ENCODE measurements around the gene AGR2. TPM values are rescaled to one million over a fixed set of nuclear protein-coding genes. Genes with fewer than 3 reads are reported as not detected.

Gene AGR2
- total RNA-seq, 1 donor from 2014 or later, result not detected

- H3K4me3 ChIP-seq (ENCODE audit: insufficient read depth, low read depth, low read length), result no peak overlapping the region
- H3K27ac Mint-ChIP-seq (ENCODE audit: unreplicated experiment), result no peak overlapping the region
Observed at GRCh38 chr7:16744518-16745250, 60.1 kb downstream of the AGR2 start.

DNA sequence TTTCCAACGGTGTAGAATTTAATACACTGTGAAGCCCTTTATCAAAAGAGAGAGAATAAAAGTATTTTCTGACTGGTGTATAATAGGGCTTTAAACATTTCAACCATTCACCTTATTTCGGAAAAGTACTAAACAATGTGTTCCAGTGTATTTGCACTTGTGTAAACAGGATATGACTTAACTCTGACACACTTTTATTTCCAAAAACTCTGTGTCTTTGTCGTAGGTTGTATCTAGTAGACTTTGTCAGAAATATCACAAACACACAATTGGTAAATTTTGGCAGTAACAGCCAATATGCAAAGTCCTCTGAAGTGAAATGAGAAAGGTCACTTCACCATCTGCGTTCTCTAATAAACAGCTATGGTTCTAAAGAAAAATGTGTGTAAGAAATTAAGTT lies 61.6 kb downstream of the AGR2 start:
- Histone ChIP-seq H4K20me1 (ENCODE audit: insufficient read depth, low read length) (no peaks in the 10 kb centered on the region), H3K79me2 (ENCODE audit: insufficient read depth, low read length) (no peaks in the 10 kb centered on the region), H3K36me3 (ENCODE audit: insufficient read depth, low read length) (no peaks in the 10 kb centered on the region), H3K9ac (ENCODE audit: low read length) (no peak overlapping the region), H3K27me3 (ENCODE audit: insufficient read depth, low read length) (no peaks in the 10 kb centered on the region), H2AFZ (ENCODE audit: low read depth, low read length) (no peak overlapping the region), H3K4me3 (ENCODE audit: insufficient read depth, low read depth, low read length) (no peak overlapping the region), H3K9me3 (ENCODE audit: insufficient read depth, low read depth, low read length) (no peaks in the 10 kb centered on the region), H3K27ac (ENCODE audit: low read depth, low read length) (no peak overlapping the region), H3K4me2 (ENCODE audit: low read length) (peak overlapping the region; percentile 55), H3K4me1 (ENCODE audit: insufficient read depth, low read length) (peaks cover 14% of the 10 kb centered on the region)
- TF ChIP-seq EZH2 (IDR thresholded peaks at IDR 0.05; ENCODE audit: insufficient read depth, low read length), result no peak
- TF ChIP-seq, protein P1, sequence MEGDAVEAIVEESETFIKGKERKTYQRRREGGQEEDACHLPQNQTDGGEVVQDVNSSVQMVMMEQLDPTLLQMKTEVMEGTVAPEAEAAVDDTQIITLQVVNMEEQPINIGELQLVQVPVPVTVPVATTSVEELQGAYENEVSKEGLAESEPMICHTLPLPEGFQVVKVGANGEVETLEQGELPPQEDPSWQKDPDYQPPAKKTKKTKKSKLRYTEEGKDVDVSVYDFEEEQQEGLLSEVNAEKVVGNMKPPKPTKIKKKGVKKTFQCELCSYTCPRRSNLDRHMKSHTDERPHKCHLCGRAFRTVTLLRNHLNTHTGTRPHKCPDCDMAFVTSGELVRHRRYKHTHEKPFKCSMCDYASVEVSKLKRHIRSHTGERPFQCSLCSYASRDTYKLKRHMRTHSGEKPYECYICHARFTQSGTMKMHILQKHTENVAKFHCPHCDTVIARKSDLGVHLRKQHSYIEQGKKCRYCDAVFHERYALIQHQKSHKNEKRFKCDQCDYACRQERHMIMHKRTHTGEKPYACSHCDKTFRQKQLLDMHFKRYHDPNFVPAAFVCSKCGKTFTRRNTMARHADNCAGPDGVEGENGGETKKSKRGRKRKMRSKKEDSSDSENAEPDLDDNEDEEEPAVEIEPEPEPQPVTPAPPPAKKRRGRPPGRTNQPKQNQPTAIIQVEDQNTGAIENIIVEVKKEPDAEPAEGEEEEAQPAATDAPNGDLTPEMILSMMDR (IDR thresholded peaks at IDR 0.05; ENCODE audit: insufficient read depth, low read depth, low read length), result no peak
- Mint-ChIP-seq H3K36me3 (ENCODE audit: low read depth, unreplicated experiment) (peaks cover 1% of the 10 kb centered on the region), H3K9me3 (ENCODE audit: unreplicated experiment) (no peaks in the 10 kb centered on the region), H3K4me3 (ENCODE audit: unreplicated experiment) (no peak overlapping the region), H3K27ac (ENCODE audit: unreplicated experiment) (no peak overlapping the region), H3K4me1 (ENCODE audit: low read depth, unreplicated experiment) (peaks cover 14% of the 10 kb centered on the region), H3K27me3 (ENCODE audit: low read depth, unreplicated experiment) (no peaks in the 10 kb centered on the region)
- FAIRE-seq, result peak; percentile 52
- peak; percentile 50 for DNase-seq (ENCODE audit: low read depth)

More at GRCh38 chr7:16744518-16745250, 60.1 kb downstream of the AGR2 start:
- Mint-ChIP-seq H3K36me3 (ENCODE audit: low read depth, unreplicated experiment) (no peaks in the 10 kb centered on the region), H3K4me3 (ENCODE audit: unreplicated experiment) (no peak overlapping the region), H3K9me3 (ENCODE audit: unreplicated experiment) (no peaks in the 10 kb centered on the region), H3K27me3 (ENCODE audit: low read depth, unreplicated experiment) (no peaks in the 10 kb centered on the region), H3K4me1 (ENCODE audit: low read depth, unreplicated experiment) (peaks cover 14% of the 10 kb centered on the region)
- no peak overlapping the region for H3K4me2 ChIP-seq (ENCODE audit: low read length)
- no peaks in the 10 kb centered on the region for H3K79me2 ChIP-seq (ENCODE audit: insufficient read depth, low read length)
- no peak overlapping the region for H2AFZ ChIP-seq (ENCODE audit: low read depth, low read length)
- DNase-seq (ENCODE audit: low read depth), result no peak
- no peak overlapping the region for H3K9ac ChIP-seq (ENCODE audit: low read length)
- peaks cover 14% of the 10 kb centered on the region for H3K4me1 ChIP-seq (ENCODE audit: insufficient read depth, low read length)
- H3K9me3 ChIP-seq (ENCODE audit: insufficient read depth, low read depth, low read length), result no peaks in the 10 kb centered on the region
- H3K27me3 ChIP-seq (ENCODE audit: insufficient read depth, low read length), result no peaks in the 10 kb centered on the region
- H3K27ac ChIP-seq (ENCODE audit: low read depth, low read length), result no peak overlapping the region
- no peak for FAIRE-seq
- TF ChIP-seq, protein P1 (IDR thresholded peaks at IDR 0.05; ENCODE audit: insufficient read depth, low read depth, low read length), result no peak
- TF ChIP-seq EZH2 (IDR thresholded peaks at IDR 0.05; ENCODE audit: insufficient read depth, low read length), result no peak
- no peaks in the 10 kb centered on the region for H4K20me1 ChIP-seq (ENCODE audit: insufficient read depth, low read length)
- no peaks in the 10 kb centered on the region for H3K36me3 ChIP-seq (ENCODE audit: insufficient read depth, low read length)

DNA sequence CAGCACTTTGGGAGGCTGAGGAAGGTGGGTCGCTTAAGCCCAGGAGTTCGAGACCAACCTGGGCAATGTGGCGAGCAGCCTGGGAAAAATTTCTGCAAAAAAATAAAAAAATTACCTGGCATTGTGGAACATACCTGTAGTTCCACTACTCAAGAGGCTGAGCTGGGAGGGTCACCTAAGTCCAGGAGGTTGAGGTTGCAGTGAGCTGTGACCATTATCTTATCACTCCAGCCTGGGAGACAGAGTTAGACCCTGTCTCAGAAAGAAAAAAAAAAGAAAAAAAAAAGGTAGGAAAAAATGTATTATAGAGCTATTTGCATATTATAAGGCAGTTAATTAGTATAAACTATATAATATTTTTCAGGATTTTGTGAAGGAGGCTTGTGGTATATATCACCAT lies 62.3 kb downstream of the AGR2 start:
- Mint-ChIP-seq H3K9me3 (ENCODE audit: unreplicated experiment) (no peaks in the 10 kb centered on the region), H3K27me3 (ENCODE audit: low read depth, unreplicated experiment) (no peaks in the 10 kb centered on the region), H3K4me1 (ENCODE audit: low read depth, unreplicated experiment) (peaks cover 14% of the 10 kb centered on the region), H3K4me3 (ENCODE audit: unreplicated experiment) (no peak overlapping the region), H3K36me3 (ENCODE audit: low read depth, unreplicated experiment) (peaks cover 1% of the 10 kb centered on the region), H3K27ac (ENCODE audit: unreplicated experiment) (no peak overlapping the region)
- TF ChIP-seq, protein P1 (IDR thresholded peaks at IDR 0.05; ENCODE audit: insufficient read depth, low read depth, low read length), result no peak
- no peak for TF ChIP-seq EZH2 (IDR thresholded peaks at IDR 0.05; ENCODE audit: insufficient read depth, low read length)
- H2AFZ ChIP-seq (ENCODE audit: low read depth, low read length), result no peak overlapping the region
- no peaks in the 10 kb centered on the region for H3K36me3 ChIP-seq (ENCODE audit: insufficient read depth, low read length)
- no peaks in the 10 kb centered on the region for H4K20me1 ChIP-seq (ENCODE audit: insufficient read depth, low read length)
- H3K4me1 ChIP-seq (ENCODE audit: insufficient read depth, low read length), result peaks cover 14% of the 10 kb centered on the region
- no peaks in the 10 kb centered on the region for H3K79me2 ChIP-seq (ENCODE audit: insufficient read depth, low read length)
- no peaks in the 10 kb centered on the region for H3K9me3 ChIP-seq (ENCODE audit: insufficient read depth, low read depth, low read length)
- DNase-seq (ENCODE audit: low read depth) (no peak), FAIRE-seq (no peak)
- no peak overlapping the region for H3K4me2 ChIP-seq (ENCODE audit: low read length)
- H3K4me3 ChIP-seq (ENCODE audit: insufficient read depth, low read depth, low read length), result no peak overlapping the region
- no peak overlapping the region for H3K27ac ChIP-seq (ENCODE audit: low read depth, low read length)
- no peaks in the 10 kb centered on the region for H3K27me3 ChIP-seq (ENCODE audit: insufficient read depth, low read length)
- H3K9ac ChIP-seq (ENCODE audit: low read length), result no peak overlapping the region
